HG03558 (cell line): Measurements from ENCODE around the gene THRB.

Experiments
- ATAC-seq: cut with Tn5 transposase; IDR thresholded peaks from one replicate; pipeline ENCODE4 v1.9.1; 2021; ENCODE audit warnings: moderate number of reproducible peaks; ENCODE audit not compliant: unreplicated experiment; ENCODE audit errors: extremely low read depth

Gene THRB

DNA sequence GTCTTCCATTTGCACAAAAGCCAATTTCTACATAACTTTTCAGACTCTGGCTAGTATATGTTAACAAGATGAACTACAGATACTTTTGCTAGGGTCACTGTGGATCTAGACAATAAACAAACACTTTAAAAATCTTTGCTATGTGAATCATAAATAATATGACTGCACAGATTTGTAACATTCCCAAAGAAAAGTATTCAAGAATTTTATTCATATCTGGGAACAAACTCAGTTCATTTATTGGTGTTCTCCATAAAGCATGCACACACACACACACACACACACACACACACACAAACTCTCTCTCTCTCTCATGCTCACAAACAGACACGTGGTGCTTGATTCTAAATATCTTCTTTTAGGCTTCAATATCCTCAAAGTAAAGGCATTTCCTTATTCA, 18.8 kb upstream of the THRB start:
- no peak for ATAC-seq

DNA sequence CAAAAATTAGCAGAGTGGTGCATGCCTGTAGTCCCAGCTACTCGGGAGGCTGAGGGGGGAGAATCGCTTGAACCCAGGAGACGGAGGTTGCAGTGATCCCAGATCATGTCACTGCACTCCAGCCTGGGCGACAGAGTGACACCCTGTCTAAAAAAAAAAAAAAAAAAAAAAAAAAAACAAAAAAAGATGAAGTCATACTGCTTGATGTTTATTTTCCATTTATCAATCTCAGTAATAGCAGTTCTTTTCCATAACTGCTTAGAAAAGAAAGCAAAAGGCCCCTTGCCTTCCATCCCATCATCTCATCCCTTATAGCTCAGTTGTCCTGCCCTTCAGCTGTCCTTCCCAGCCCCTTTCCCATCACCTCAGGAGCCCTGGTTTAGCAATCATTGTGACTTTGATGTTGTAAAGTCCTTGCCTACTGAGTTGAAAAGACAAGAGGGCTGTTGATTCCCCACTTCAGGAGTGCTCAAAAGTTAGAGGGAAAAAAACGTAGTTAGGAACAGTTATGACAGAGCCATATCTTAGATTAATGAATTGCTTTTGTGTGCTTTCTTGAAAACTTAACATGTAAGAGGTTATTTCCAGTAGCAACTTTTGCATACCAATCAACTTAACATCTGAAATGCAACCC, 18.0 kb upstream of the THRB start:
- no peak for ATAC-seq

DNA sequence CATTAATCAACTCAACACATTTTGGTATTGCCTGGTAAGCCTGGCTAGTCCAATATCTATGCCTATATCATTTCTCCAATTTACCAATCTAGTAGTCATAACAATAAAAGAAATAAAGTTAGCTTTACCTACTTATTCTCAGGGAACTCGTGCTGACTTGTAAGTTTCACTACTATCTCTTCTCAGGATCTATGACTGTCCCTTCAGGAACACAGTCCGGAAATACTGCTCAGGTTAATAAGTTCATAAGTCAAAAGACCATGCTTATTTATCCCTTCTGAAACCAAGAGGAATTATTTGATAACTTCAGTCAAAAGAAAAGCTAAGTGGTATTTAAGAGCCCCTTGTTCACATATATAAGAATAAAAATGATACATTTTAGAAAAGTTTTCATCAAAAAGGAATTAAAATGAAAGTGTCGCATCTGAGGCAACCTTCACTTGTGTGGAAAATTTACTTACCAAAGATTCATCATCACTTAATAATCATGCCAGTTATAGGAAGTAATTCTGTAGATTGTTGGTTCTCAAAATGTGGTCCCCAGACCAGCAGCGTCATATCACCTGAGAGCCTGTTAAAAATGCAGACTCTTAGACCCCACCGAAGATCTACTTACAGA, 15.5 kb upstream of the THRB start:
- ATAC-seq = no peak

DNA sequence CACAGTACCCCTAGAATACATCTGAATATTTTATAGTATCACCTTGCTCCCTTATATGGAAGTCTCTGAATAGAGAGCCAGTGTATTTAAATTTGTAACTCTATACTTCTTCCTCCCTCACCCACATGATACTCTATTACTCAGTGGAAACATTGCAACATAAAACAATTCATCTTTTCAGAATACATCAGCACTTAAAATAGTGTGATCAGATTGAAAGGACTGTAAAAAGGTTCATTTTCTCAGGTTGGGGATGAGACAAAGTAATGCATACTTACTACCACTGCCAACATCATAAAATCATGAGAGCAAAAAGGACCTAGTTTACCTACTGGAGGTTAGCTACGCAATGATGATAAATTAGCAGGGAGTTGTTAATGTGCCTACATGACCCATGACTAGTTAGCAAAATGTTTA, 13.8 kb upstream of the THRB start:
- ATAC-seq = no peak

DNA sequence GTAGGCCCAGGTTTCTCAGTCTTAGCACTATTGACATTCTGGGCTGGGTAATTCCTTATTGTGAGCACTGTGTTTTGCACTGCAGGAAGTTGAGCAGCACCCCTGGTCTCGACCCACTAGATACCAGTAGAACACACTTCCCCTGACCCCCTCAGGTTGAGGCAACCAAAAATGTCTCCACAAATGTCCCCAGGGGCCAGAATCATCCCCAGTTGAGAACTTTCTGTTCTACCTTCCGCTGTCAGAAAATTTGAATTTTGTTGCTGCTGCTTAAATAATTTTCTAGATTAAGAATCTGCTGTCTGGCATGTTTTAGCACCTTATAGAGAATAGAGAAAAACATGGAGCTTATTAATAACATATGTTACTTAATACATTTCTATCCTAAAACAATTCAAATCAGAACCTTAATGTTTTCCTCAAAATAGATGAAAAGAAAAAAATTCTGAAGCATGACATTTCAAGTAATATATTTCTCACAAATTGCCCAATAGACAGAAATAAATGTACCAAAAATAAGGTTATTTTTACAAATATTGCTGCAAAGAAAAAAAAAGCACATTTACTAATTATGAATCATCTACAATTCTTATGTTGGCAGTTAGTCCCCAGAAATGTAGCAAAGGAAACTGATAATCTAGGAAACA, 13.2 kb upstream of the THRB start:
- no peak for ATAC-seq

DNA sequence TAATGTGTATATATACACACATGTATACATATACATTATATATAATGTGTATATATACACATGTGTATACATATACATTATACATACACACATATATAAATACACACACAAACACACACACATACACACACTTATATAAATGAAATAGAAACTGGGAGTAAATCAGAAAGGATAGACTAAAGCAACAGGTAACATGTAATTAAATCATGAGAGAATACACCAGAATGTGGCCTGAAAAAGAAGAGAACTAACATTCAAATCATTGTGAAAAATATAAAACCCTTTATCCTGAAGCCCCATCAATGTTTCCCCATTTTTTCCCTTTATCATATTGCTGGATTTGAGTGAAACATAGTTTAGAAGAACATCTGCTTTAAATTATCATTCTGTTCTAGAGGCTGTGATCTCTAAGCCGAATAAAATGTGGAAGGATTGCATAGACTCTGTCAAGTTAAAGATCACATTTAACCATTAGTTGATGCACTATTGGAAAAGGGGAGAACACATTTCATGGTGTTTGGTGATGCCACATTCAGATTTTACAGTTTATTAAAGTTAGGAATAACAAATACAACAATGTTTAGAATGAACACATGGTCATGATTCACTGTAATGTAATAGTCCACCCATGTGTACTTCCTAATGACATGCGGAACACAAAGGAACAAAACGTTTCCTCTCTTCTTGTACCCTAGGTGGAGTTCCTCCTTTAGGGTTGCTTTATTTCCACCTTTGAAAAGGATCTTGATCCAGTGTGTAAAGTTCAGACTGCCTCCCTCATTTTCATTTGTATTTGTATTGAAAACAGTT, 12.5 kb upstream of the THRB start:
- no peak for ATAC-seq

DNA sequence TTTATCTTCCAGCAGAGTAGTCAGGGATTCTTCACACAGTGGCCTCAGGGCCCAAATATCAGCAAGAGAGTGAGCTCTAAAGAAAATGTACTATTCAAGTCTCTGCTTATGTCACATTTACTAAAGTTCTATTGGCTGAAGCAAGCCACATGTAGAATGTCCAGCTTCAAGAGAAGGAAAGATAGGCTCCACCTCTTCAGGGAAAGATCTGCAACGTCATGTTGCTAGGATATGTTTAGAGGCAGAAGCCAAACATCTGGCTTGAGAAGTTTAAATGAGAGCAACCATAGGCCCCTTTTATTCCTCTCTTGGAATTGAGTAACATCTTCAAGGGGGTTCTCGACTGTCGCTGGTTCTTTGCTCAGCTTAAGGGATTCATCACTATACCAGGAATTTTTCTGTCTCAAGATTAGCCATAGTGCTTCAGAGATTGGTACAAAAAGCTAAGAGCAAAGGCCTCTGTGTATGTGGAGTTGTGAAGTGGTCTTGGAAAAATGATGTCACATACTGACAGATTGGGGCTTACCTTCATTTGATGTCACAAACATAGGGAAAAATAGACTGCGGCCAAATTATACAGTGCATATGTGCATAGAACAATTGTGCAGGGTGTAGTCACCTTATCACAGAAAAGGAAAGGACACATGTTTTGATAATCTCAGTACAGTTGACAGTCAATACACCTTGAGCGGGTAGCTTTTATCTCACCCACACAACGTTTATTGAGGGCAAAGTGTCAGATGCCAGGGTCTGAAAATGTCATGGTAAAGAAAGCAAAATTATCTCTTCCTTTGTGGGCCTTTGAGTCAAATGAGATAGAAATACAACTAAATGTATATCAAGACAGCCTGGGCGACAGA, 11.3 kb upstream of the THRB start:
- no peak for ATAC-seq

DNA sequence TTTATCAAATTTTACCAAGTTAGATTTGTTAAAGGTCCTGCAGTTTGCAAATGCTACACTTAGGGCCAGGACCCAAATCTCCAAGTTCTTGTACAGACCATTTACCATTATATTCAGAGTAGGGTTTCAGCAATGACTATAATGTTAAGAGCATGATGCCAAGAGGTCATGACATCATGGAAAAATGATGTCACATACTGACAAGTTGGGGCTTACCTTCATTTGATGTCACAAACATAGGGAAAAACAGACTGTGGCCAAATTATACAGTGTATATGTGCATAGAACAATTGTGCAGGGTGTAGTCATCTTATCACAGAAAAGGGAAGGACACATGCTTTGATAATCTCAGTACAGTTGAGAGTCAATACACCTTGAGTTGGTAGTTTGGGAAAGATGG, 10.1 kb upstream of the THRB start:
- no peak for ATAC-seq

DNA sequence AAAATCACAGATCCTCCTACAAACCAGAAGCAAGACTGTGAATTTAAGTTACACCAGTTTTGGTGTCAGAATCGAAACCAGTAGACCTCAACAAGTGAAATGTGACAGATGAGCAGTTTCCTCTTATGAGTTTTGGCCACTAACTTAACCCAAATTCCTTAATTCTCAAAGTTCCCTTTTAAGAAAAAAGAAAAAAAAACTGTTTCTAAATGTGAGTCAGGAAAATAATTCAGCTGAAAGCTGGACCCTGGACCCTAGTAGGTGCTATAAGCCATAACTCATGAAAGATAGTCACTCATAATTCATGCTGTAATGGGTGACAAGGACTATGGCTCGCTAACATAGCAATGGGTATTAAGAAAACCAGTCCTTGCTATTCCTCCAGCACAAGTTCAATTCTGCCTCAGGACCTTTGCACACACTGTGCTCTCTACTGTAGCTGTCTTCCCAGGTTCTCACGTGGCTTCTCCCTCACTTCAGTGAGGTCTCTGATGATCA, 9.0 kb upstream of the THRB start:
- peak; percentile 81 for ATAC-seq

DNA sequence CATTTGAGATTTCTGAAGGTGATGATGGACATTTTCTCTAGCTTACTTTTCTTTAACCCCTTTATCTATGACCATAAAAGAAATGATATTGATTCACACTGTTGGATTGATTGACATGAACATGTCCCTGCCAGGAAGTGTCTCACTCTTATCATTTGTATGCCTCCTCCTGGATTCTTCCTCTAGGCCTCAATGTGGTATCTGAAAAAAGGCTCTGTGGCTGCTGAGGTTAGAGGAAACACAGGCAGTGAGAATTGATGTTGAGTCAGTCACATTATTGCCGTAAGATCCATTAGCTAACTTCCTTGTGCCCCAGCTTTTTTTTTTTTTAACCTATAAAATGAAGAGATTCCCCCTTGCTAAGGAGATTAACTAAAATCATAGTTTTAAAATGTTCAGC, 8.0 kb upstream of the THRB start:
- ATAC-seq = no peak

DNA sequence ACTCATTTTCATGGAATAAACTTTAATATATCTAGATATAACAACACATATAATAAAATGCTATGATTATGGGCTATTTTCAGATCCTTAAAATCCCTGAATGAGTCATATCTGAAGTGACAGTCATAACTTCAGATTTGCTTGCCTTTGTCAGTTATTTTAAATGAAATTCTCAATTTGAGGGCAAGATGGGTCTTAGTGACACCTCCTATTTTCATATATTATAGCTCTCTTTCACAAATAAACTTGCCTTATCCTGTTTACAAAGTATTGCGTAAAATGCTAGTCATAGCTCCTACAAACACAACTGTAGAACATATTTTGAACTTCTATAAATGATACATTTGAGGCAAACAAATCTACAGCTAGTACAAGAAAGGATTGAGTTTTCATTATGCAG, 6.2 kb upstream of the THRB start:
- no peak for ATAC-seq

DNA sequence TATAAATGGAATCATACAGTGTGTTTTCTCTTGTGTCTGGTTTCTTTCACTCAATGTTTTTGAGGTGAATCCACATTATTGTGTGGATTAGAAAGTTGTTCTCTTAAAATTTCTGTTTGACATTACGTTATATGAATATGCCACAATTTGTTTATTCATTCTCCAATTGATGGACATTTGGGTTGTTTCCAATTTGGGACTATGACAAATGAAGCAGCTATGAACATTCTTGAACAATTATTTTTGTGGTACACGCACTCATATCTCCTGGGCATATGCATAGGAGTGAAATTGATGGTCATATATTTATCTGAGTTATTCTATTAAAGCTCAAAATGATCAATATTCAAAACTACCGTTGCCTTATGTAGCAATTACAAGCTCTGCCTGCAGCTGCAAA, 5.3 kb upstream of the THRB start:
- ATAC-seq = no peak

DNA sequence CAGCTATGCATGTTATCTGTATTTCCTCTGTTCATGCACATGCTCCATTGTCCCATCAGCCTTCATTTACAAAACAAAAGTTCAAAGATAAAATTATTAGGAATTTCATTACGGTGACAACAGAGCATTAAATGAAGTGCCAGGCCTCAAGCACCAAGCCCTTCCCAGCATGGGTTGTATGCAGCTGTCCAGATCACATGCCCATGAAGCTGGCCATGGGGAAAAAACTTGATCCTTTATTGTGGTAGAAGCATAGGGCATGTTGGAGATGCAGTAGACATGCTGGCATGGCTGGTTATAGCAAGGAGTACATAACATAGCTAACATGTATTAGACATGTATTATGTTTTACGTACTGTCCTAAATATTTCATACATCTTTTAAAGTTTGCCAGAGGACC, 4.1 kb upstream of the THRB start:
- no peak for ATAC-seq

DNA sequence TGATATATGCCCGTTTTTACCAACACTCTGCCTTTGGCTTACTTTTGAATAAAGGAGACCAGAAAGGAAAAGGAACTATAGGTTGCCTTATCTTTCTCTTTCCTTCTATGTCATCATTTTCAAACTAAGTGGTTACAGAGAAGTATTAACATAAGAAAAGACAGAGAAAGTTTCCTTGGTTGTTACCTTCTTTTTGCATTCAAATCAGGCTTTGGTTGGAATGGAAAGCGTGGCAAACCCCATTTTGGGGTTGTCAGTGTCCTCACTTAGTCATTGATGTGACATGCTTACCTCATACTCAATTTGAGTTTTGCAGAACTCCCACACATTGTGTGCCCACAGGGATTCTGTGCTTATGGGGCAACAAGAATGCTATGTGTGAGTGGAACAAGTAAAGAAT, 3.7 kb upstream of the THRB start:
- no peak for ATAC-seq

DNA sequence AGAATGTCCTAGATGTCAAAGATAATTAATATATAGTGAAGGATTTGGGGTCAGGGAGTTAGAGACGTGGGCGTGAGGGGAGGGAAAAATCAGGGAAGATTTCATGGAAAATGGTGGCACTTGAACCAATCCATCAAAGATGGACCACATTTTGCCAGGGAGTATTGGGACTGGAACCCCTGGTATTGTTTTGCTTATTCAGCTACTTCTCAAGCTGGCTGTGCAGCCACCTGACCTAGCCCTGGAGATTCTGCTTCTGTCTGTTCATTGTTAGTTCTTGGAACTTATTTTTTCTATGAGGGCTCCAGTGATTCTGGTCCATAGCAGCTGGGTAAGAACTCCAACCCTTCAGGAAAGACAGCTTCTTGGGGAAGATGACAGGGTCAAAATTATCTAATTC, 3.3 kb upstream of the THRB start:
- no peak for ATAC-seq

DNA sequence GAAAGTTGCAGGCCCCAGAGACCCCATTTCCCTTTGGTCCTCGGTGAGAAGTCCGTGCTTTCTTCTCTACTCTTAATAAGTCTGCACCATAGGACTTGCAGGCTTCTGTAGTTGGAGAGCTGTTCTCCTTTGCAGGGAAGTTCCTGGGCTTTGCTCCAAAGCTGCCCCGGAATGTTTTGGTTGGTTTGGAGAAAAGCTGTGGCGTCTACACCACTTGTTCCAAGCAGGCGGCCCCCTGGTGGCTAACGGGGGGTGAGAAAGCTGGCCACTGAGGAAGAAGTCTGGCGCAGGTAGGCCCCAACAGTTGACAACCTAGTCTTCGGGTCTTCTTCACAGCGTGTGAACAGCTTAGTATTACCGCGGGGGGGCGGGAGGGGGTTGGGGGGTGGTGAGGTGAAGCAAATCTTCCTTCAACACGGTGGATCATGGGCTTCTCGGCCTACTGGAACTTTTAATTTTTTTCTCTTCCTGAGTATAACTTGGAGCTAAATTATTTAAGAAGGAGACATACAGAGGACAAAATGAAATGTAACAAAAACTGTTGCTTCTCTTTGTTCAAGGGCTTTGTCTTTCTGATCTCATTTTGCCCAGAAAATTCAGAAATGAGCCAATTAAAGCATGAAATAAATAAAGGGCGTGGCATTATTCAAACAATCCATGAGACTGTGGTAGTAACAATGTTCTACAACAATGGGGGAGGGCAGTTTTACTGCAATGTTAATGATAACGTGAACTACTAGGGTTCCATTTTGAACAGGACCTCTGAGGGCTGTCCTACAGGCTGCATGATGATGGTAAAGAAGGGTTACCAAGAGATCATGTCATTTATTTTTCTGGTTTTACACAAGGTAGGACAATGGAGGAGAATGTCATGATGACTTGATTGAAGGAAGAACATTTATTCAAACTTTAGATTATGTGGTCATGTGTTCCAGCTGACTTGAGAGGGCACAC, 2.2 kb upstream of the THRB start:
- ATAC-seq = no peak

DNA sequence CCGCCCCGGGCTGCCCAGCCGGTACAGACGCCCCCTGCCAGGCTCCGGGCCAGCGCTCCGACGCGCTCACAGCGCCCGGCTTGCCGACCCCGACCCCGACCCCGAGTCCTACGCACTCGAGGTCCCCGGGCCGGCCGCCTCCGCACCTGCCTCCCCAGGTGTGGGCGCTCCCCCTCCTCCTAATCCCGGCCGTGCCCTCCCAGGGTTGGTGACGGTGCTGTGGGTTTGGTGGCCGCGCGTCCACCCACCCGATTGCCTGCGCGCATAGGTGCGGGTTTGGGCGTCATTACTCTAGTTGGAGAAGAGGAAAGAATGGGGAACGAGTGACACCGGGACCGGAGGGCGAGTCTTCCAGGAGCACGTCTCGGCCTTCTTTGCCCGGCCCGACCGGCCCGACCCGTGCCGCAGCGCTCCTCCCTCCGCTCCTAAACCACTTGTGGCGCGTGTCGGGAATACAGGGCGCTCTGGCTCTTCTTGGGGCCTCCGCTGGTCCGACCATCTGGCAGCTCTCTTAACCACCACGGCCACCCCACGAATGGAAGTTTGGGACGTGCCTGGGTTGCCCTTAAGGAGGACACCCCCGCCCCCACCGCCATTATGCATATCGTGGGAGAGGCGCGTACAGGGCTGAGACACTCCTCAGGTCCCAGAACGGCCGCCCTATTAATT, 810 bp upstream of the THRB start:
- no peak for ATAC-seq
